GM12878 (cell line): ENCODE results near the gene KDM6B. TPM values are rescaled to one million over a fixed set of nuclear protein-coding genes. Genes with fewer than 3 reads are reported as not detected.

Experiments used
- ATAC-seq: fragments of 200-7000 bp; cut with Tn5 transposase; 3 replicates; pipeline ENCODE4 v1.9.1; 2020; ENCODE audit warnings: mild to moderate bottlenecking, moderate library complexity
- BruUV-seq: library from RNA; stranded (reverse); fragments of 400-500 nt; replicated peaks from 2 replicates; lab custom pipeline; 2021; lab: Mats Ljungman, UMichigan
- CTCF ChIA-PET: fragments of 300-600 bp; sonication (Branson Sonifier 250); formaldehyde crosslinking; extraction: SDS; loops from one replicate; lab custom pipeline; 2021; ENCODE audit warnings: inconsistent platforms; lab: Yijun Ruan, JAX
- POLR2A ChIA-PET: fragments of 350-600 bp; formaldehyde crosslinking; extraction: SDS; loops from one replicate; lab custom pipeline; 2021; ENCODE audit warnings: inconsistent platforms; lab: Charles Lee
- RAD21 ChIA-PET: fragments of 300-600 bp; sonication (Branson Sonifier 250); formaldehyde crosslinking; loops from one replicate; lab custom pipeline; 2023; ENCODE audit warnings: antibody characterized with exemption; ENCODE audit not compliant: unreplicated experiment; lab: Charles Lee
- SMC1A ChIA-PET: fragments of 300-600 bp; sonication (Branson Sonifier 250); formaldehyde crosslinking; loops from one replicate; lab custom pipeline; 2023; ENCODE audit not compliant: unreplicated experiment, uncharacterized antibody; lab: Charles Lee
- DNase-seq: peaks from one replicate; pipeline ENCODE4 v3.0.0-alpha.2; 2011; ENCODE audit warnings: low read depth, low spot score
- FAIRE-seq: peaks from 3 replicates; lab custom pipeline; 2011; peaks lifted over from hg19 to GRCh38; lab: Jason Lieb, UNC
- H2AFZ ChIP-seq: 2 replicates; pipeline ENCODE4 v1.6.0; 2011; ENCODE audit warnings: low read depth, low read length, control low read depth; ENCODE audit not compliant: control insufficient read depth
- H3K27ac ChIP-seq: 2 replicates; pipeline ENCODE4 v1.5.1; 2011; ENCODE audit warnings: control low read depth; ENCODE audit not compliant: control insufficient read depth, insufficient read depth
- H3K27me3 ChIP-seq, 2 experiments: replicated peaks in 1 of 2; 2 replicates each; pipeline versions ENCODE4 v1.6.0 to v1.6.1; 2011; ENCODE audit warnings: low read length in 1 of 2; ENCODE audit not compliant: control insufficient read depth in 2 of 2, insufficient read depth in 2 of 2
- H3K36me3 ChIP-seq, 2 experiments: 2 replicates each; pipeline ENCODE4 v1.5.1; 2011; ENCODE audit warnings: low read length in 1 of 2; ENCODE audit not compliant: control insufficient read depth in 2 of 2, insufficient read depth in 2 of 2
- H3K4me1 ChIP-seq: 2 replicates; pipeline ENCODE4 v1.6.1; 2011; ENCODE audit warnings: mild to moderate bottlenecking, low read length, moderate library complexity, mixed read lengths; ENCODE audit not compliant: control insufficient read depth, insufficient read depth
- H3K4me2 ChIP-seq: 2 replicates; pipeline ENCODE4 v1.6.0; 2011; ENCODE audit warnings: control low read depth; ENCODE audit not compliant: control insufficient read depth, insufficient read depth
- H3K4me3 ChIP-seq: fragments of 200-600 bp; sonication (generic); 2 replicates; pipeline ENCODE4 v1.5.1; 2016
- H3K79me2 ChIP-seq: 2 replicates; pipeline ENCODE4 v1.6.0; 2011; ENCODE audit warnings: low read length; ENCODE audit not compliant: control insufficient read depth, insufficient read depth
- H3K9ac ChIP-seq: 2 replicates; pipeline ENCODE4 v1.8.0; 2011; ENCODE audit warnings: low read length, control low read depth, mixed read lengths; ENCODE audit not compliant: control insufficient read depth, insufficient read depth
- H3K9me3 ChIP-seq: replicated peaks from 3 replicates; pipeline ENCODE4 v1.5.1; 2011; ENCODE audit warnings: mild to moderate bottlenecking, low read length; ENCODE audit not compliant: control insufficient read depth, insufficient read depth
- H4K20me1 ChIP-seq: 2 replicates; pipeline ENCODE4 v1.6.0; 2011; ENCODE audit not compliant: control insufficient read depth, insufficient read depth
- CEBPB ChIP-seq, 2 experiments: fragments of 150-350 bp in 1 of 2; IDR thresholded peaks; 2 replicates each; pipeline ENCODE4 v1.6.1; 2012 to 2014; ENCODE audit warnings: low read depth in 2 of 2, low read length in 2 of 2, borderline replicate concordance in 1 of 2, inconsistent platforms in 1 of 2
- SIN3A ChIP-seq: IDR thresholded peaks from 2 replicates; pipeline ENCODE4 v1.6.1; 2012; ENCODE audit warnings: low read depth, low read length, improper control_type of control experiment
- WGBS: methylation state at CpG from one replicate; pipeline ENCODE4 v1.1.6; 2016; ENCODE audit warnings: low lambda C conversion rate; ENCODE audit not compliant: insufficient replicate concordance, insufficient coverage; ENCODE audit errors: missing lambda C conversion rate; 5-methylcytosine and 5-hydroxymethylcytosine counted together
- in situ Hi-C: fragments of 300-500 bp; cut with MboI; formaldehyde crosslinking; loops from 9 replicates; pipeline ENCODE4 v1.14.3; 2018; ENCODE audit warnings: mixed read lengths
- intact Hi-C: fragments of 100-400 bp; cut with micrococcal nuclease; formaldehyde crosslinking; loops from one replicate; pipeline ENCODE4 v1.14.2; 2022; ENCODE audit not compliant: unreplicated experiment
- polyA plus RNA-seq, 11 experiments: library from polyadenylated mRNA; depleted of rRNA in 4 of 11; unstranded in 6 of 11; stranded (reverse) in 5 of 11; fragments of >200 nt; fragmentation: Nextera tagmentation in 4 of 11; fragmentation: Illumina TruSeq in 1 of 11; extraction: Ambion mirVana in 4 of 11; extraction: Trizol in 1 of 11; gene quantifications; 1 replicate in 1 of 11; 2 replicates in 10 of 11; pipeline versions ENCODE4 v1.2.1 to v1.2.3, GENCODE V29; 2011 to 2016; ENCODE audit warnings: inconsistent platforms in 2 of 11, missing spikeins in 2 of 11, low read depth in 1 of 11
- total RNA-seq, 4 experiments: library from RNA; depleted of rRNA in 3 of 4; stranded (reverse); fragments of >200 nt in 3 of 4; fragmentation: Illumina TruSeq in 1 of 4; extraction: Trizol in 1 of 4; gene quantifications; 2 replicates each; pipeline versions ENCODE4 v1.2.1 to v1.2.3, GENCODE V29; 2013 to 2021
- TF ChIP-seq, protein P1 (sequence below): IDR thresholded peaks from 2 replicates; pipeline ENCODE4 v1.6.1; 2012; ENCODE audit warnings: low read length, inconsistent platforms

Gene KDM6B
- total and polyA plus RNA-seq, 10 of the 15 experiments (the other 5 are each of a cell fraction or from before 2014, with no cell fraction given), result 0.05 to 33.5 (median 2.3) TPM

GRCh38 chr17:7849751-7850504 is 15.9 kb downstream of the KDM6B start:
- no peaks in the 10 kb centered on the region for H3K27me3 ChIP-seq
- no peak overlapping the region for H3K4me2 ChIP-seq
- no TSS peak for BruUV-seq
- no peak overlapping the region for H2AFZ ChIP-seq
- H3K9me3 ChIP-seq, result no peaks in the 10 kb centered on the region
- no peaks in the 10 kb centered on the region; the same call in 1 of the 2 replicates for H4K20me1 ChIP-seq
- peaks cover 21% of the 10 kb centered on the region for H3K4me1 ChIP-seq
- ATAC-seq, result no peak
- 81% methylated on average over 12 of the region's 12 CpGs for WGBS
- SMC1A ChIA-PET, result interaction anchor here (1.1 to 2.3 kb wide), 5 partner anchors 13 to 27 kb away, joined by 4 to 14 read pairs (median 6); partner anchors contain the start of gene KDM6B
- H3K36me3 ChIP-seq, result peaks cover 12 to 29% of the 10 kb centered on the region in 2 experiments; a peak in 3 of 4 replicates
- in situ Hi-C loops, result no loop called here
- H3K79me2 ChIP-seq, result peaks cover 8% of the 10 kb centered on the region
- TF ChIP-seq CEBPB (IDR thresholded peaks at IDR 0.05; ENCODE audit: borderline replicate concordance in 1 of 2, low read depth in 2 of 2, low read length in 2 of 2), result no peak
- TF ChIP-seq SIN3A, result no peak
- TF ChIP-seq, protein P1, sequence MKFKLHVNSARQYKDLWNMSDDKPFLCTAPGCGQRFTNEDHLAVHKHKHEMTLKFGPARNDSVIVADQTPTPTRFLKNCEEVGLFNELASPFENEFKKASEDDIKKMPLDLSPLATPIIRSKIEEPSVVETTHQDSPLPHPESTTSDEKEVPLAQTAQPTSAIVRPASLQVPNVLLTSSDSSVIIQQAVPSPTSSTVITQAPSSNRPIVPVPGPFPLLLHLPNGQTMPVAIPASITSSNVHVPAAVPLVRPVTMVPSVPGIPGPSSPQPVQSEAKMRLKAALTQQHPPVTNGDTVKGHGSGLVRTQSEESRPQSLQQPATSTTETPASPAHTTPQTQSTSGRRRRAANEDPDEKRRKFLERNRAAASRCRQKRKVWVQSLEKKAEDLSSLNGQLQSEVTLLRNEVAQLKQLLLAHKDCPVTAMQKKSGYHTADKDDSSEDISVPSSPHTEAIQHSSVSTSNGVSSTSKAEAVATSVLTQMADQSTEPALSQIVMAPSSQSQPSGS, result no peak
- TF ChIP-seq, all 136 proteins: peak for 0
- no peak overlapping the region for H3K27ac ChIP-seq
- ChIA-PET CTCF (interaction anchor here (0.8 to 3.3 kb wide), 7 partner anchors 11 to 147 kb away, joined by 3 to 47 read pairs (median 11); partner anchors contain the start of gene KDM6B), RAD21 (interaction anchor here (1.4 to 2.1 kb wide), 4 partner anchors 8 to 107 kb away, joined by 6 to 27 read pairs (median 8); partner anchors contain the start of gene KDM6B), POLR2A (interaction anchor here (1.8 kb wide), 1 partner anchor 15 kb away, joined by 10 read pairs; no protein-coding TSS in a partner anchor)
- no peak overlapping the region for H3K9ac ChIP-seq
- FAIRE-seq, result no peak
- H3K4me3 ChIP-seq, result no peak overlapping the region
- DNase-seq, result no peak
- intact Hi-C loops, result no loop called here
